ENCODE measurements around the gene GAS2L2.

- TF ChIP-seq CTCF (IDR thresholded peaks at IDR 0.05), result no peak
- no peak for TF ChIP-seq POLR2AphosphoS5 (IDR thresholded peaks at IDR 0.05)
- TF ChIP-seq POLR2A (IDR thresholded peaks at IDR 0.05), result no peak
These were observed 20.8 kb upstream of the GAS2L2 start for GRCh38 chr17:35773679-35774425.

Data from sigmoid colon (tissue), 4 donors.